Epithelial cell of prostate (primary cell): ENCODE measurements around the gene CSNK2A2.

ENCODE experiments used
- DNase-seq: peaks from one replicate; pipeline ENCODE4 v3.0.0-alpha.2; 2011; ENCODE audit warnings: low read depth, low spot score
- H3K27ac ChIP-seq: fragments of 450-650 bp; 2 replicates; pipeline ENCODE4 v1.5.1; 2017; ENCODE audit warnings: mild to moderate bottlenecking

CSNK2A2 gene

DNA sequence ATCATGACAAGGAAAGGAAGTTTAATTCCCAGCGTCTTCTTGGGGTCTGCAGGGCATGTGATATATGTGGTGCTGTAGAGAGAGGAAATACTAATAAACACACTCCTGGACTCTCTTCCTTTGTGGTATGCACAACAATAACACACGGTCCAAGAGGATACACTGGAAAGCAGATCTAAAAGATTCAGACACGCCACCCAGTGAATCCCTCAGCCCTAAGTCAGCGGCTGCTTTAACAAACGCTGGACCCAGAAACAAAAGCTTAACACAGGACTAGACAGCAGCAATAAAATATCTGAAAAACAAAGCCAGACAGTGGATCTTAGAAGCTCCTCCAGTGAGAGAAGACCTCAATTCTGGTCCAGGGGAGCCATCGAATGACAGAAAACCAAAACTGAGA, 81.8 kb downstream of the CSNK2A2 start:
- H3K27ac ChIP-seq = no peak overlapping the region
- no peak for DNase-seq

GRCh38 chr16:58114827-58115825, 82.8 kb downstream of the CSNK2A2 start:
- DNase-seq = no peak
- no peak overlapping the region for H3K27ac ChIP-seq

DNA sequence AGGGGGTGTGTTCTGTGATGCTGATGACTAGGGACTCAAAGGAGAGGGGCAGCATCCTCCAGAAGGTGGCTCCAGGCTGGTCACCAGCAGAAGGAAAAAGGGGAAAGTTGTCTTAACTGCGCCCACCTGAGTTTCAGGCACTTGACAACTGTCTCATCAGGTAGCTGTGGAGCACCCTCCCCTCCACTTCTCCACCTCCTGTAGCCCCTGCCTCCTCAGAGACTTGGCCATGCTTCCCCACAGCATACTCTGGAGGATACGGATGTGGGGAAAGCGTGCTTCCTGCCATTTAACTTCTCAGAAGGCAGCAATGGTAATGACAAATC, 86.6 kb downstream of the CSNK2A2 start:
- no peak overlapping the region for H3K27ac ChIP-seq
- no peak for DNase-seq

DNA sequence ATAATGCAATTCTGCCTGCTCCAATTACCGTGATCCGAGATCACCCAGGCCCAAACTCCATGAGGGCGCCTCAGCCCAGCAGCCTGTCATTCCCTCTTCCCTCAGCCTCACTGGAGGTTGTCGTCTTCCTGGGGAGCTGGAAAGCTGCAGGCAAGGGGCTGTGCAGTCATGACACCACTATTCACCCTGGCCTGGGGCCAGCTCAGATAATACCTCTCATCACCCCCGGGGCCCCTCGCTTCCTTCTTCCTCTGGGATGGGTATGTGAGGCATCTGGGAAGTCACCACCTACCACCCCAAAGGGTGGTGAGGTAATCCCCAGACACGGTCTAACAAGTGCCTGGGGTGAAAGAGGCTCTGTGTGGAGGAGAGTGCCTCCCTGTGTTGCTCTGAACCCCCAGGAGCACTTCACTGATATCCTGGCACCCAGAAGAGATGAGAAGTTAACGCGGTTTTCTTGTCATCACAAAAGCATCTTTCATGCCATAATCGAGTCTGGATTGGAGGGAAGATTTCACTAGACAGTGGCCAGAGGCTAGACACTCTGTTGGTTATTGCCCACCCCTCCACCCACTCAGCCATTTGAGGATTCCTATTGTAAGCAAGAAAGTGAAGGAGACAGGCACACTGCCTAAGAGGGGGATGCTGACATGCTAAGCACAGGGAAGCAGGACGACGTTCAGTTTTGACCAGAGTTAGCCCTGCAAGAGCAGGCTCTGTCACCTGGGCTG, 87.2 kb downstream of the CSNK2A2 start:
- H3K27ac ChIP-seq = no peak overlapping the region
- no peak for DNase-seq

DNA sequence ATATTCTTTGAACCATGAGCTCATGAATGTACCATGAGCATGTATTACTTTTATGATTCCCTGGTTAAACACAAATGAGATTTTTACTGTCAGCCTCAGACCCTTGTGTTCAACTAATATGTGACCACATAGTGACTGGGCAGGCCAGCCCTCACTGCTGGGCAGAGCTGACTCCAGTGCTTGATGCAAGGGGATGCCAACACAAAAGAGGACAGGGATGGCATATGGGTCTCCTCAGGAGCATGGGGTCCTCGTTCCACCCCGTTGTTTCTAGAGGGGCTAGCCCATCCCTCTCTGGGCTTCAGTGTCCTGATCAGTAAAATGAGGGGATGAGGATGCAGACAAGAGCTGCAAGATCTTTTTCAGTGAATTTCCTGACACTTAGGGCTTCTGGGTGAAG, 88.0 kb downstream of the CSNK2A2 start:
- no peak for DNase-seq
- H3K27ac ChIP-seq = no peak overlapping the region

- no peak for DNase-seq
These were observed 88.6 kb downstream of the CSNK2A2 start for GRCh38 chr16:58109330-58109729.

More at GRCh38 chr16:58109330-58109729, 88.6 kb downstream of the CSNK2A2 start:
- no peak overlapping the region for H3K27ac ChIP-seq
